ENCODE results near the gene SCN4B.
"Not testable (repeated sequence)": the region's sequence is repeated elsewhere in the genome, so short reads cannot be mapped to it uniquely, and the experiment has no call there.

The SCN4B gene

DNA sequence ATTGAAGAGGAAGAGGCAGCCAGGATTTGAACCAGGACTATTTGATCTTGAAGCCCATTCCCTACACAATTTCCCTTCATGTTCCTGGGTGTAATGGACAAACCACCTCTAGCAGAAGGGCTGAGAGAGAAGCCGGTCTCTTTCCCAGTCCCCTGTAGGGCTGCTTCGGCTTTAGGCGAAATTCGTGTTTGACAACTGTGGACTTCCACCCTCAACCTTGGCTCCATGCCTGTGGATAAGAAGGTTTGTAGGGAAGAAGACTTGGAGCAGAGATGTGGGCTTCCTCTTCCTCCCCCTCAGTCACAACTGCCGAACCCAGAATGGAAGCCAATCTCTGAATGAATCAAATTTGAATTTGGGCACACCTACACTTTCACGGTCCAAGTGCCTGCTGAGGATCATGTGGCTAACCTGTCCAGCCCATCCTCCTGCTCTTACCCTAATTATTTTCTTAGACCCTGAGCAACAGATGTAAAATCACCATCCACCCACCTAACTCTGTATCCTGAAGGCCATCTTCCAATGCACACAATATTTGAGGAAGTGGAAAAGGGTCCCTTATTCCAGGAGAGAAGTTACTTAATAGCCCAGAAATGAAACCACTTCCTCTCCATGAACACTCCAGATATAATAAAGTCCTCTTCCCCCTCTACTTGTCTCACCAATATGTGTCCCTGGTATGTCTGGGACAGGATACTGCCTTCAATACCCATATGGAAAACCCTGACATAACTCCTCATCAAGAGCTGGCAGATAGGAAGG, 33.9 kb upstream of the SCN4B start:
- TF ChIP-seq EZH2 (IDR thresholded peaks at IDR 0.05; ENCODE audit: borderline replicate concordance, low read depth, low read length, severe bottlenecking), result no peak
- TF ChIP-seq, protein P1, sequence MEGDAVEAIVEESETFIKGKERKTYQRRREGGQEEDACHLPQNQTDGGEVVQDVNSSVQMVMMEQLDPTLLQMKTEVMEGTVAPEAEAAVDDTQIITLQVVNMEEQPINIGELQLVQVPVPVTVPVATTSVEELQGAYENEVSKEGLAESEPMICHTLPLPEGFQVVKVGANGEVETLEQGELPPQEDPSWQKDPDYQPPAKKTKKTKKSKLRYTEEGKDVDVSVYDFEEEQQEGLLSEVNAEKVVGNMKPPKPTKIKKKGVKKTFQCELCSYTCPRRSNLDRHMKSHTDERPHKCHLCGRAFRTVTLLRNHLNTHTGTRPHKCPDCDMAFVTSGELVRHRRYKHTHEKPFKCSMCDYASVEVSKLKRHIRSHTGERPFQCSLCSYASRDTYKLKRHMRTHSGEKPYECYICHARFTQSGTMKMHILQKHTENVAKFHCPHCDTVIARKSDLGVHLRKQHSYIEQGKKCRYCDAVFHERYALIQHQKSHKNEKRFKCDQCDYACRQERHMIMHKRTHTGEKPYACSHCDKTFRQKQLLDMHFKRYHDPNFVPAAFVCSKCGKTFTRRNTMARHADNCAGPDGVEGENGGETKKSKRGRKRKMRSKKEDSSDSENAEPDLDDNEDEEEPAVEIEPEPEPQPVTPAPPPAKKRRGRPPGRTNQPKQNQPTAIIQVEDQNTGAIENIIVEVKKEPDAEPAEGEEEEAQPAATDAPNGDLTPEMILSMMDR (IDR thresholded peaks at IDR 0.05; ENCODE audit: borderline replicate concordance, extremely low read depth, low read length, poor library complexity, severe bottlenecking), result no peak
- no peak overlapping the region for H3K27ac ChIP-seq (ENCODE audit: low read length)
- H3K9ac ChIP-seq (ENCODE audit: low read depth, low read length), result no peak overlapping the region
- no peak overlapping the region for H2AFZ ChIP-seq (ENCODE audit: low read depth, low read length)
- H3K9me3 ChIP-seq (ENCODE audit: insufficient read depth, low read length, severe bottlenecking), result no peaks in the 10 kb centered on the region
- H3K4me3 ChIP-seq (ENCODE audit: low read depth in 1 of 2, low read length in 2 of 2), result no peak overlapping the region
- H3K36me3 ChIP-seq (ENCODE audit: insufficient read depth, low read length), result no peaks in the 10 kb centered on the region
- ATAC-seq (ENCODE audit: insufficient read depth, low read depth) (no peak), DNase-seq (no peak)
- no peaks in the 10 kb centered on the region for H3K79me2 ChIP-seq (ENCODE audit: insufficient read depth, low read length)
- H4K20me1 ChIP-seq (ENCODE audit: insufficient read depth, low read length), result no peaks in the 10 kb centered on the region
- no peaks in the 10 kb centered on the region for H3K4me1 ChIP-seq (ENCODE audit: insufficient read depth, low read length)
- H3K27me3 ChIP-seq (ENCODE audit: insufficient read depth, low read length, poor library complexity), result no peaks in the 10 kb centered on the region
- H3K4me2 ChIP-seq (ENCODE audit: insufficient read depth, low read length), result no peak overlapping the region

DNA sequence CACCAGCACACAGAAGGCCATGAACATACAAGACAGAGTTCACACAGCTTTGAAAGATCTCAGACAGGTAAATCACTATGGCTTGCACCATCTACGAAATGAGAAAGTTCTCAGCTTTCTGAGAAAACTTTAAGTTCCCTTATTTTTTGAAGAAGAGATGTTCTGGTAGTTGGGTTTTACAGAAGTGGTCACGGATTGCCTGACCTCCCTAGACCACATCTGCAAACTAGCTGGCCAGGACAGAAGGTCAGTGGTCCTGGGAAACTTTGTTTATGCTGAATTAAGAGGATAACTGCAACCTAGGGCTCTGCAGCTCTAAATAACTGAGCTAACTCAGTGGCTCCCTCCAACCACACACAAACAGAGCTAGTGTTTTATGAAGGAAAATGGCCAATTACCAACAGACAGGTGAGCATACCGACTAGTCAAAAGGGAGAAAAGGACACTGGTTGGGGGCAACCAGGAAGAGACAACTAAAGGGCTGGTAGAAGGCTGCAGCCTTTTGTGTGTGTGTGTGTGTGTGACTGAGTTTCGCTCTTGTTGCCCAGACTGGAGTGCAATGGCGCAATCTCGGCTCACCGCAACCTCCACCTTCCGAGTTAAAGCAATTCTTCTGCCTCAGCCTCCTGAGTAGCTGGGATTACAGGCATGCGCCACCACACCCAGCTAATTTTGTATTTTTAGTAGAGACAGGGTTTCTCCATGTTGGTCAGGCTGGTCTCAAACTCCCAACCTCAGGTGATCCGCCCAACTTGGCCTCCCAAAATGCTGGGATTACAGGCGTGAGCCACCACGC, 32.4 kb upstream of the SCN4B start:
- Histone ChIP-seq H3K79me2 (ENCODE audit: insufficient read depth, low read length) (no peaks in the 10 kb centered on the region), H2AFZ (ENCODE audit: low read depth, low read length) (no peak overlapping the region), H3K9ac (ENCODE audit: low read depth, low read length) (no peak overlapping the region), H3K36me3 (ENCODE audit: insufficient read depth, low read length) (no peaks in the 10 kb centered on the region), H3K4me2 (ENCODE audit: insufficient read depth, low read length) (no peak overlapping the region), H3K27me3 (ENCODE audit: insufficient read depth, low read length, poor library complexity) (no peaks in the 10 kb centered on the region), H3K9me3 (ENCODE audit: insufficient read depth, low read length, severe bottlenecking) (no peaks in the 10 kb centered on the region), H4K20me1 (ENCODE audit: insufficient read depth, low read length) (no peaks in the 10 kb centered on the region), H3K4me3 (ENCODE audit: low read depth in 1 of 2, low read length in 2 of 2) (no peak overlapping the region), H3K27ac (ENCODE audit: low read length) (no peak overlapping the region), H3K4me1 (ENCODE audit: insufficient read depth, low read length) (0 out of 2 replicates have a peak, but pooled peaks cover 4% of the 10 kb centered on the region)
- TF ChIP-seq, protein P1 (IDR thresholded peaks at IDR 0.05; ENCODE audit: borderline replicate concordance, extremely low read depth, low read length, poor library complexity, severe bottlenecking), result no peak
- TF ChIP-seq EZH2 (IDR thresholded peaks at IDR 0.05; ENCODE audit: borderline replicate concordance, low read depth, low read length, severe bottlenecking), result no peak
- DNase-seq (no peak), ATAC-seq (ENCODE audit: insufficient read depth, low read depth) (no peak)

DNA sequence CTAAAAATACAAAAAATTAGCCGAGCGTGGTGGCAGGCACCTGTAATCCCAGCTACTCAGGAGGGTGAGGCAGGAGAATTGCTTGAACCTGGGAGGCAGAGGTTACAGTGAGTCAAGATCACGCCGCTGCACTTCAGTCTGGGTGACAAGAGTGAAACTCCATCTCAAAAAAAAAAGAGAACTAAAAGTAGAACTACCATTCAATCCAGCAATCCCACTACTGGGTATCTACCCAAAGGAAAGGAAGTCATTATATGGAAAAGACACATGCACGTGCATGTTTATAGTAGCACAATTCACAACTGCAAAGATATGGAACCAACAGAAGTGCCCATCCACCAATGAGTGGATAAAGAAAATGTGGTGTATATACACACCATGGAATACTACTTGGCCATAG, 31.1 kb upstream of the SCN4B start:
- H2AFZ ChIP-seq (ENCODE audit: low read depth, low read length); H3K4me1 ChIP-seq (ENCODE audit: insufficient read depth, low read length); H3K27me3 ChIP-seq (ENCODE audit: insufficient read depth, low read length, poor library complexity); H3K27ac ChIP-seq (ENCODE audit: low read length); H3K79me2 ChIP-seq (ENCODE audit: insufficient read depth, low read length); H3K4me3 ChIP-seq (ENCODE audit: low read depth in 1 of 2, low read length in 2 of 2); DNase-seq; H4K20me1 ChIP-seq (ENCODE audit: insufficient read depth, low read length); H3K9ac ChIP-seq (ENCODE audit: low read depth, low read length); H3K9me3 ChIP-seq (ENCODE audit: insufficient read depth, low read length, severe bottlenecking); ATAC-seq (ENCODE audit: insufficient read depth, low read depth); H3K4me2 ChIP-seq (ENCODE audit: insufficient read depth, low read length); H3K36me3 ChIP-seq (ENCODE audit: insufficient read depth, low read length): not testable (repeated sequence)

DNA sequence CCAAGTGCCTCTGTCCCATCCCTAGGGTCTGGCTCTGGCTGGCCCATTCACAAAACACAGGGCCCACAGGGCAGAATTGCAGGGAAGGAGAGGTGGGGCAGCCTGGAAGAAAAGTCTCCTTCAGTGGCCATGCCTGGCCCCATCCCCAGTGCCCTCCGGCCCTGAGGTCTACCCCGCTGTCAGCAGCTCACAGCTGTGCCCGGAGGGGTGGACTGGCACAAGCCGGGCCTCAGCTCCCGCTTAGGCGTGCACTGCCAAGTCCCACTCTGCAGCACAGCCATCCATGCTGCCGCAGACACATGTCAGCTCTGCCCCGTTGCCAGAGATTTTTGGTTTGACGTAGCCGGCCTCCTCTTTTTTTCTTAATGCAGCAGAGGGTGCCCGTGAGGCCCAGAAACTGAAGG, 27.7 kb upstream of the SCN4B start:
- Histone ChIP-seq H3K4me1 (ENCODE audit: insufficient read depth, low read length) (0 out of 2 replicates have a peak, but pooled peaks cover 6% of the 10 kb centered on the region), H2AFZ (ENCODE audit: low read depth, low read length) (no peak overlapping the region), H3K9ac (ENCODE audit: low read depth, low read length) (peak overlapping the region; percentile 13; the same call in 1 of the 2 replicates), H3K9me3 (ENCODE audit: insufficient read depth, low read length, severe bottlenecking) (no peaks in the 10 kb centered on the region), H3K27ac (ENCODE audit: low read length) (no peak overlapping the region), H3K4me3 (ENCODE audit: low read depth in 1 of 2, low read length in 2 of 2) (no peak overlapping the region), H4K20me1 (ENCODE audit: insufficient read depth, low read length) (no peaks in the 10 kb centered on the region), H3K36me3 (ENCODE audit: insufficient read depth, low read length) (no peaks in the 10 kb centered on the region), H3K27me3 (ENCODE audit: insufficient read depth, low read length, poor library complexity) (peaks cover 5% of the 10 kb centered on the region), H3K4me2 (ENCODE audit: insufficient read depth, low read length) (no peak overlapping the region; the same call in 1 of the 2 replicates), H3K79me2 (ENCODE audit: insufficient read depth, low read length) (no peaks in the 10 kb centered on the region)
- ATAC-seq (ENCODE audit: insufficient read depth, low read depth), result peak; percentile 93
- DNase-seq, result peak; percentile 72
- TF ChIP-seq, protein P1 (IDR thresholded peaks at IDR 0.05; ENCODE audit: borderline replicate concordance, extremely low read depth, low read length, poor library complexity, severe bottlenecking), result no peak
- no peak for TF ChIP-seq EZH2 (IDR thresholded peaks at IDR 0.05; ENCODE audit: borderline replicate concordance, low read depth, low read length, severe bottlenecking)

Measured in DND-41 (cell line).